GM12891 (cell line): ENCODE measurements around the gene PPP1R18.

Experiments
- PAX5 ChIP-seq: IDR thresholded peaks from 2 replicates; pipeline ENCODE4 v1.6.1; 2011; ENCODE audit warnings: low read length, moderate library complexity, mild to moderate bottlenecking; ENCODE audit not compliant: insufficient read depth, severe bottlenecking
- POLR2A ChIP-seq: IDR thresholded peaks from 2 replicates; pipeline ENCODE4 v1.6.1; 2011; ENCODE audit warnings: low read depth, low read length, control low read depth
- POLR2AphosphoS5 ChIP-seq: IDR thresholded peaks from 2 replicates; pipeline ENCODE4 v1.6.1; 2011; ENCODE audit warnings: low read depth, low read length, control low read depth
- POU2F2 ChIP-seq: IDR thresholded peaks from 2 replicates; pipeline ENCODE4 v1.6.1; 2011; ENCODE audit warnings: low read depth, mild to moderate bottlenecking, control low read depth, low read length, moderate library complexity
- SPI1 ChIP-seq: IDR thresholded peaks from 2 replicates; pipeline ENCODE4 v1.6.1; 2011; ENCODE audit warnings: low read depth, low read length, control low read depth
- TAF1 ChIP-seq: IDR thresholded peaks from 2 replicates; pipeline ENCODE4 v1.6.1; 2011; ENCODE audit warnings: low read depth, low read length, control low read depth

GRCh38 chr6:30689985-30690384 lies 3.5 kb upstream of the PPP1R18 start:
- TF ChIP-seq POLR2AphosphoS5 (no peak), TAF1 (no peak), SPI1 (no peak), POLR2A (no peak), PAX5 (no peak), POU2F2 (no peak)
